ENCODE data around the gene EIF4E2.

- TF ChIP-seq EZH2phosphoT487 (IDR thresholded peaks at IDR 0.05) (no peak), CTCF (IDR thresholded peaks at IDR 0.05) (no peak)
These were observed 2.5 kb upstream of the EIF4E2 start for GRCh38 chr2:232547991-232548390.
